Ascending aorta (tissue), 2 donors: ENCODE data around the gene OR51I1. TPM values are rescaled to one million over a fixed set of nuclear protein-coding genes. Genes with fewer than 3 reads are reported as not detected.

Experiments
- DNase-seq, 2 donors: peaks; one replicate each; pipeline ENCODE4 v3.0.0-alpha.2; 2019; ENCODE audit warnings: low spot score in 2 of 2
- H3K27ac ChIP-seq, 2 donors: fragments of 200-600 bp; sonication (generic); one replicate each; pipeline ENCODE4 v1.5.1; 2016 to 2017; ENCODE audit warnings: mild to moderate bottlenecking in 1 of 2
- H3K27me3 ChIP-seq: fragments of 200-600 bp; sonication (generic); one replicate; pipeline ENCODE4 v1.5.1; 2017
- H3K36me3 ChIP-seq, 2 donors: fragments of 200-600 bp; sonication (generic); one replicate each; pipeline ENCODE4 v1.5.1; 2016
- H3K4me1 ChIP-seq, 2 donors: fragments of 200-600 bp; sonication (generic); one replicate each; pipeline ENCODE4 v1.5.1; 2016 to 2017; ENCODE audit warnings: mild to moderate bottlenecking in 1 of 2
- H3K4me3 ChIP-seq, 2 donors: fragments of 200-600 bp; sonication (generic); one replicate each; pipeline ENCODE4 v1.5.1; 2016 to 2017; ENCODE audit warnings: mild to moderate bottlenecking in 1 of 2
- H3K9me3 ChIP-seq, 2 donors: fragments of 200-600 bp; sonication (generic); one replicate each; pipeline ENCODE4 v1.5.1; 2016
- CTCF ChIP-seq, 3 experiments: fragments of 200-600 bp in 2 of 3; fragments of 450-650 bp in 1 of 3; sonication (generic) in 2 of 3; IDR thresholded peaks; one replicate each; pipeline ENCODE4 v1.5.1; 2016 to 2019; ENCODE audit warnings: antibody characterized with exemption in 3 of 3, mild to moderate bottlenecking in 1 of 3, moderate library complexity in 1 of 3
- intact Hi-C: fragments of 100-400 bp; cut with DNase I; formaldehyde crosslinking; loops from one replicate; pipeline ENCODE4 v1.15.1; 2023
- total RNA-seq: library from RNA; depleted of rRNA; stranded (reverse); fragments of >200 nt; gene quantifications from one replicate; pipeline ENCODE4 v1.1.0, GENCODE V29; 2016

Gene OR51I1
- total RNA-seq, 1 donor from 2014 or later: not detected

GRCh38 chr11:5420993-5421392 is 20.3 kb downstream of the OR51I1 start:
- intact Hi-C loops: no loop called here

GRCh38 chr11:5405173-5405572 is 36.1 kb downstream of the OR51I1 start:
- H3K36me3 ChIP-seq: no peaks in the 10 kb centered on the region
- no peak for DNase-seq
- no peak for TF ChIP-seq CTCF (IDR thresholded peaks at IDR 0.05)
- H3K27ac ChIP-seq: no peak overlapping the region
- H3K27me3 ChIP-seq: no peaks in the 10 kb centered on the region
- intact Hi-C loops: no loop called here
- no peaks in the 10 kb centered on the region for H3K9me3 ChIP-seq
- no peaks in the 10 kb centered on the region for H3K4me1 ChIP-seq
- H3K4me3 ChIP-seq: no peak overlapping the region

More at GRCh38 chr11:5420993-5421392, 20.3 kb downstream of the OR51I1 start:
- Histone ChIP-seq H3K27me3 (no peaks in the 10 kb centered on the region), H3K4me1 (no peaks in the 10 kb centered on the region), H3K4me3 (no peak overlapping the region), H3K36me3 (no peaks in the 10 kb centered on the region), H3K27ac (no peak overlapping the region), H3K9me3 (no peaks in the 10 kb centered on the region)
- no peak for TF ChIP-seq CTCF (IDR thresholded peaks at IDR 0.05)
- no peak for DNase-seq

GRCh38 chr11:5398936-5399335 is 42.4 kb downstream of the OR51I1 start:
- no peak overlapping the region for H3K4me3 ChIP-seq
- H3K36me3 ChIP-seq: no peaks in the 10 kb centered on the region
- H3K4me1 ChIP-seq: no peaks in the 10 kb centered on the region
- H3K9me3 ChIP-seq: no peaks in the 10 kb centered on the region
- DNase-seq: no peak
- intact Hi-C loops: no loop called here
- H3K27me3 ChIP-seq: no peaks in the 10 kb centered on the region
- no peak overlapping the region for H3K27ac ChIP-seq
- TF ChIP-seq CTCF (IDR thresholded peaks at IDR 0.05): no peak

GRCh38 chr11:5394091-5394490 is 47.2 kb downstream of the OR51I1 start:
- DNase-seq: no peak
- intact Hi-C loops: no loop called here
- H3K27ac ChIP-seq: no peak overlapping the region
- no peak overlapping the region for H3K4me3 ChIP-seq
- no peaks in the 10 kb centered on the region for H3K9me3 ChIP-seq
- no peak for TF ChIP-seq CTCF (IDR thresholded peaks at IDR 0.05)
- H3K4me1 ChIP-seq: no peaks in the 10 kb centered on the region
- no peaks in the 10 kb centered on the region for H3K27me3 ChIP-seq
- no peaks in the 10 kb centered on the region for H3K36me3 ChIP-seq

Other genes starting within 250 kb of the OR51I1 start
- not detected for gene OR51V1, start 240.8 kb downstream of the OR51I1 start, total RNA-seq
- gene HBB, start 214.4 kb downstream of the OR51I1 start, total RNA-seq: 1,146 TPM
- not detected for gene HBD, start 207.0 kb downstream of the OR51I1 start, total RNA-seq
- gene HBG1, start 191.7 kb downstream of the OR51I1 start, total RNA-seq: not detected
- gene HBG2, start 186.7 kb downstream of the OR51I1 start, total RNA-seq: not detected
- not detected for gene HBE1, start 171.6 kb downstream of the OR51I1 start, total RNA-seq
- gene OR51B4, start 139.6 kb downstream of the OR51I1 start, total RNA-seq: not detected
- gene OR51B2, start 117.2 kb downstream of the OR51I1 start, total RNA-seq: not detected
- not detected for gene OR51B5, start 98.0 kb downstream of the OR51I1 start, total RNA-seq
- not detected for gene OR51B6, start 90.0 kb downstream of the OR51I1 start, total RNA-seq
- gene OR51M1, start 57.7 kb downstream of the OR51I1 start, total RNA-seq: not detected
- not detected for gene OR51Q1, start 19.4 kb downstream of the OR51I1 start, total RNA-seq
- gene OR51I2, start 7.8 kb upstream of the OR51I1 start, total RNA-seq: not detected
- gene OR52D1, start 47.2 kb upstream of the OR51I1 start, total RNA-seq: not detected
- gene UBQLN3, start 68.4 kb upstream of the OR51I1 start, total RNA-seq: not detected
- not detected for gene UBQLNL, start 75.2 kb upstream of the OR51I1 start, total RNA-seq
- not detected for gene OR52H1, start 107.0 kb upstream of the OR51I1 start, total RNA-seq
- not detected for gene OR52B6, start 139.4 kb upstream of the OR51I1 start, total RNA-seq
- 0.64 TPM for gene TRIM6, start 155.1 kb upstream of the OR51I1 start, total RNA-seq
- not detected for gene TRIM34, start 183.5 kb upstream of the OR51I1 start, total RNA-seq
- gene TRIM5, start 243.6 kb upstream of the OR51I1 start, total RNA-seq: 45.1 TPM
- gene TRIM22, start 248.3 kb upstream of the OR51I1 start, total RNA-seq: 32.5 TPM